Duodenal mucosa (tissue), 2 donors: ENCODE data around the gene RIN3.
"Not testable (repeated sequence)": the region's sequence is repeated elsewhere in the genome, so short reads cannot be mapped to it uniquely, and the experiment has no call there.

Experiments used
- H3K27ac ChIP-seq: one replicate; pipeline ENCODE4 v1.7.0; 2013; ENCODE audit warnings: low read depth, low read length
- H3K27me3 ChIP-seq, 2 donors: one replicate each; pipeline ENCODE4 v1.7.0; 2013; ENCODE audit warnings: low read length in 2 of 2, control low read depth in 1 of 2; ENCODE audit not compliant: insufficient read depth in 2 of 2, control insufficient read depth in 1 of 2
- H3K36me3 ChIP-seq, 2 donors: one replicate each; pipeline ENCODE4 v1.7.0; 2013; ENCODE audit warnings: low read length in 2 of 2, control low read depth in 1 of 2; ENCODE audit not compliant: insufficient read depth in 2 of 2, control insufficient read depth in 1 of 2
- H3K4me1 ChIP-seq, 2 donors: one replicate each; pipeline ENCODE4 v1.7.0; 2013; ENCODE audit warnings: low read length in 2 of 2, control low read depth in 1 of 2; ENCODE audit not compliant: insufficient read depth in 2 of 2, control insufficient read depth in 1 of 2
- H3K4me3 ChIP-seq, 2 donors: one replicate each; pipeline ENCODE4 v1.7.0; 2013; ENCODE audit warnings: low read length in 2 of 2, low read depth in 1 of 2
- H3K9ac ChIP-seq, 2 donors: one replicate each; pipeline ENCODE4 v1.7.0; 2013; ENCODE audit warnings: low read length in 2 of 2, low read depth in 1 of 2
- H3K9me3 ChIP-seq, 2 donors: one replicate each; pipeline ENCODE4 v1.7.0; 2013; ENCODE audit warnings: low read length in 2 of 2, control low read depth in 1 of 2; ENCODE audit not compliant: control insufficient read depth in 1 of 2

RIN3 gene

DNA sequence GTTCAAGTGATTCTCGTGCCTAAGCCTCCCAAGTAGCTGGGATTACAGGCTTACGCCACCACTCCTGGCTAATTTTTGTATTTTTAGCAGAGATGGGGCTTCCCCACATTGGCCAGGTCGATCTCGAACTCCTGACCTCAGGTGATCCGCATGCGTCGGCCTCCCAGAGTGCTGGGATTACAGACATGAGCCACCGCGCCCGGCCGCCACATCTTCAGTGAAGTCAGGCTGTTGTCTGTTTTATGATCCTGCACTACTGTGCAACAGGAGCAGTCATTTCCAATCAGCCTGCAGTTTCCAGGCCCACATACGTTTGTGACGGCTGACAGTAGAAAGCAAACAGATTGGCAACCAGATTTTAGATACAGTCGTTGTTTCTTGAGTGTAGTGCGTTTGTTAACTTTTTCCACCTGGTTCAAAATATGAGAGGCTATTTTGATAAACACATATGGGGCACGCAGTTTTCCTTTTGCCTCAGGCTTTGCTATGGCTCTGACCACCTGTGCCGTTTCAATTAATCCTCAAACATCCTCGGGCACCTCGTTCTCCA lies 160.1 kb downstream of the RIN3 start:
- no peak overlapping the region for H3K4me3 ChIP-seq
- no peak overlapping the region for H3K9ac ChIP-seq
- no peak overlapping the region for H3K27ac ChIP-seq
- peaks cover under 1 to 35% of the 10 kb centered on the region in 2 donors for H3K36me3 ChIP-seq
- H3K4me1 ChIP-seq = peaks cover 0 to 8% of the 10 kb centered on the region in 2 donors
- H3K9me3 ChIP-seq = no peaks in the 10 kb centered on the region
- no peaks in the 10 kb centered on the region for H3K27me3 ChIP-seq

DNA sequence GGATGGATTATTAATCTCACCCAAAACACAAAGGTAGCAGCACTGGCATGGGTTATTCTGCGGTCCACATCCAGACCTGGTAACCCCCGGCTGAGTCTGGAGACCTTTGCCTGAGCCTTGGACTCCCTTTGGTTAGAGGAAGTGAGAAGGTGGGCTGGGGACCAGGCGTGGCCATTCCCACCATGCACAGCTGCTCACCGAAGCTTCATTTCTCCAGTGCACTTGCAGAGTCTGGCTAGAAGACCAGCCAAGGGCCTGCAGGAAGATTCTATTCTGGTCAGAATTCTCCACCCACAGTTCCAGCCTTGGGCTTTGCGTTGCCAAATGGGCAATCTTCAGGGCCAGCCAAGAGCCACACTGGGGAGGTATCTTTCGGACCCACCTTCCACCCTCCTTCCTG lies 161.8 kb downstream of the RIN3 start:
- Histone ChIP-seq H3K9ac (no peak overlapping the region), H3K4me3 (no peak overlapping the region), H3K36me3 (peaks cover 3 to 45% of the 10 kb centered on the region in 2 donors), H3K4me1 (peaks cover 0 to 8% of the 10 kb centered on the region in 2 donors), H3K27ac (no peak overlapping the region), H3K9me3 (no peaks in the 10 kb centered on the region), H3K27me3 (no peaks in the 10 kb centered on the region)

DNA sequence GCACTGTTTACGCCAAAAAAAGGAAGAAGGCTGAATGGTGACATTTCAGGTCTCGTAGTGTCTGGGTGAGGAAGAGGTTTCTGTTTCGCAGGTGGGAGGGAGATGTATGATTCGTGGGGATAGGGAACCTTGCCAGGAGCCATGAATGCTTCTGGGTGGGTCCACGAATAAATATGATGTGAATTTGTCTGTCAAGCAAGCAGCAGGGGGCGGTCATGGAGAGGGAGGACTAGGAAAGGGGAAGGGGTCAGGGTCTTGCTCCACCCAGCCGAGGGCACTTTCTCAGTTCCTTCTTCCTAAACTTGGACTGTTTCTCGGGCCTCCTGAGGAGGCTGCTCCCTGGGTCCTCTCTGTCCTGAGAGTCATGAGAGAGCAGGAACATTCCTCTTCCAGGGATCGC lies 162.4 kb downstream of the RIN3 start:
- Histone ChIP-seq H3K9me3 (no peaks in the 10 kb centered on the region), H3K27ac (no peak overlapping the region), H3K27me3 (no peaks in the 10 kb centered on the region), H3K4me3 (no peak overlapping the region), H3K36me3 (peaks cover 3 to 44% of the 10 kb centered on the region in 2 donors), H3K4me1 (peaks cover 0 to 8% of the 10 kb centered on the region in 2 donors), H3K9ac (no peak overlapping the region)

DNA sequence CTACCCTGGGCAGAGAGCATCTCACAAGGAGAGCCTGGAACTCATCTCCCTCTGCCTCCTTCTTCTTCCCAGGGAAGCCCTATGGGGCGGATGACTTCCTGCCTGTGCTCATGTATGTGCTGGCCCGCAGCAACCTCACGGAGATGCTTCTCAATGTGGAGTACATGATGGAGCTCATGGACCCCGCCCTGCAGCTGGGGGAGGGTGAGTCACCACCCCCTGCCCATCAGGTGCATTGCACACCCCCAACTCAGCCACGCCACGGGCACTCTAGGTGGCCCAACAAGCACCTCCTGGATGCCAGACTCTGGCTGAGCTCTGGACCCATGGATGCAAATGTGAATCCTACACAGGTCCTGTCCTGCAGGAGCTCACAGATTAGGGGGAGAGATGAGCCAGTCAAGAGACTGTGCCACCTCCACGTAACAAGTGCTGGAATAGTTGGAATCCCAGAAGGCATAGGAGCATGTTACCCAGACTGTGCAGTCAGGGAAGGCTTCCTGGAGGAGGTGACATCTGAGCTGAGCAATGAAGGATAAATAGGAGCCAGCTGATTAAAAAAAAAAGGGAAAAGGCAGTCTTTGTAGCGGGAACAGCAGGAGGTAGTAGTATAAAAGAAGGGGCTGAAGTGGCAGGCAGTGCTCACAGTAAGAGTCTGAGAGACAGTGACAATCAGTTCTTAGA lies 163.0 kb downstream of the RIN3 start:
- Histone ChIP-seq H3K27me3 (no peaks in the 10 kb centered on the region), H3K4me3 (no peak overlapping the region), H3K27ac (no peak overlapping the region), H3K9me3 (no peaks in the 10 kb centered on the region), H3K4me1 (peaks cover 3 to 10% of the 10 kb centered on the region in 2 donors), H3K9ac (no peak overlapping the region), H3K36me3 (peaks cover 3 to 44% of the 10 kb centered on the region in 2 donors)

DNA sequence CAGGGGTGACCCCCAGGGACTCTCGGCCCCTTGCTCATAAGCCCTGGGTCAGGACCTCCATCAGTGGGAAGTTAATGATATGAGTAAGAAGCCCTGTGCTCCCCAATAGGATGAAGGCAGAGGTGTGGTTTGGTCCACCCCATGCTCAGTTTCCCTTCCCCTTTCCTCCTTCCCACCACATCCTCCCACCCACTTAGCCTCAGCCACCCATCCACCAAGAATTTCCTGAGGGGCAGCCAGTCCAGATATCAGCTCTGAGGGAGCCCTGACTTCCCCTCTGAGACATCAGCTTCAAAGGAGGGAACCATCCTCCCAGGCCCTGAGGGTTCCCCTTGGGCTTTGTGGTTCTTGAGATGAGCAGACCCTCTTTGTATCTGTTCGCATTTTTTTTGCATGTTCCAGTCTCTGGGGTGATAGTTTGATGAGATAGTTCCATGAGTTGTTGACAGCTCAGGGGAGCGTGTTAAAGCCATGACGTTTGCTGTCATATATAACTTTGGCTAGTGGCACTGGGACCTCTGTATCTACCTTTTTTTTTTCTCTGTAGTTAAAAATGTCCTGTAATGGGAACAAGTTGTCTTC lies 163.6 kb downstream of the RIN3 start:
- Histone ChIP-seq H3K36me3 (peaks cover 3 to 47% of the 10 kb centered on the region in 2 donors), H3K4me1 (peaks cover 3 to 10% of the 10 kb centered on the region in 2 donors), H3K9ac (no peak overlapping the region), H3K4me3 (no peak overlapping the region), H3K27me3 (no peaks in the 10 kb centered on the region), H3K9me3 (no peaks in the 10 kb centered on the region), H3K27ac (no peak overlapping the region)

DNA sequence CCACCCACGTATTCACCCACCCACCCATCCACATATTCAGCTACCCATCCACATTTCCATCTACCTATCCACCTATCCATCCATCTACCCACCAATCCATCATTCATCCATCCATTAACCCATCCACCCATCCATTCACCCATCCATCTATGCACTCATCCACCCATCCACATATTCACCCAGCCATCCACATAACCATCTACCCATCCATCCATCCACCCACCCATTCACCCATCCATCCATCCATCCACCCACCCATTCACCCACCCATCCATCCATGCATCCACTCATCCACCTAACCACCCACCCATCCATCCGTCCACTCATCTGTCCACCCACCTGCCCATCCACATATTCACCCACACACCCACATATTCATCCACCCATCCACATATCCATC lies 164.4 kb downstream of the RIN3 start:
- Histone ChIP-seq H3K27ac (no peak overlapping the region), H3K27me3 (no peaks in the 10 kb centered on the region), H3K9ac (no peak overlapping the region), H3K4me3 (no peak overlapping the region), H3K4me1 (peaks cover 3 to 10% of the 10 kb centered on the region in 2 donors), H3K36me3 (peaks cover 3 to 46% of the 10 kb centered on the region in 2 donors), H3K9me3 (no peaks in the 10 kb centered on the region)

DNA sequence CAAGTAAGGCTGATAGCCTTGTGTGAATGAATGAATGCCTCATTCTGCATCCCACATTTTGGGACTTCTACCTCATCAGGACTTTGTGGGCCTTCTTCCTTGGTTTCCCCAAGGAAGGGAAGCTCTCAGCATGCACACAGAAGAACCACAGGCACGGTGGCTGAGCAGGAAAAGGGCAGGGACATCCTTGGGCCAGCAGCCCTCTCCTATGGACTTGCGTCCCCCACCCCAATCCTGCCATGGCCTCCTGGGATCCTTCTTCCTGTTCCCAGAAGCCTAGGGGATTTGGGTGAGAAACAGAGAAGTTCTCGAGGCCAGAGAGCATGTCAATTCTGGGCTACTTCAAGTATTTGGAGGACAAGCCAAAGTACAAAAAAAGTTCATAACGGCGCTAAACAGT lies 165.2 kb downstream of the RIN3 start:
- no peaks in the 10 kb centered on the region for H3K27me3 ChIP-seq

DNA sequence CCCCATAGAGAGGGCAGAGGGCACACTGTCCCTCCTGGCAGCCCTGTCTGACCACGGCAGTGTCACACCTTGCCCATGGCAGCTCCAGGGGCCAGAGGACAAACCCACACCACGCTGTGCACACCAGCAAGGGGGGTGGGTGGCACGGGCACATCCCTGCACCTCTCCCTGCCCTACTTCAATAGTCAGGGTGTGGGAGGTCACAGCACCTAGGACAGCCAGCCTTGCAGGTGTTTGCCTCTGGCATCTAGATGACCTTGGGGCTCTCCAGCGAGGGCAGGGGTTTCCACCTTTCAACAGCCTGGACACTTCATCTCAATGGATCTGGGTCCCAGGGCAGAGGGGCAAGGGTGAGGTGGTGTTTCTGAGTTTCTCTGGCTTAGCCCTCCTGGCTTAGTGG lies 165.7 kb downstream of the RIN3 start:
- H3K36me3 ChIP-seq = peaks cover 3 to 42% of the 10 kb centered on the region in 2 donors
- no peaks in the 10 kb centered on the region for H3K27me3 ChIP-seq
- no peak overlapping the region for H3K4me3 ChIP-seq
- H3K9ac ChIP-seq = no peak overlapping the region
- no peak overlapping the region for H3K27ac ChIP-seq
- H3K9me3 ChIP-seq = no peaks in the 10 kb centered on the region
- H3K4me1 ChIP-seq = peaks cover 3 to 10% of the 10 kb centered on the region in 2 donors

More for the DNA sequence above, 165.2 kb downstream of the RIN3 start:
- H3K27ac ChIP-seq = no peak overlapping the region
- peaks cover 3 to 46% of the 10 kb centered on the region in 2 donors for H3K36me3 ChIP-seq
- no peak overlapping the region for H3K9ac ChIP-seq
- no peak overlapping the region for H3K4me3 ChIP-seq
- peaks cover 3 to 10% of the 10 kb centered on the region in 2 donors for H3K4me1 ChIP-seq
- no peaks in the 10 kb centered on the region for H3K9me3 ChIP-seq

DNA sequence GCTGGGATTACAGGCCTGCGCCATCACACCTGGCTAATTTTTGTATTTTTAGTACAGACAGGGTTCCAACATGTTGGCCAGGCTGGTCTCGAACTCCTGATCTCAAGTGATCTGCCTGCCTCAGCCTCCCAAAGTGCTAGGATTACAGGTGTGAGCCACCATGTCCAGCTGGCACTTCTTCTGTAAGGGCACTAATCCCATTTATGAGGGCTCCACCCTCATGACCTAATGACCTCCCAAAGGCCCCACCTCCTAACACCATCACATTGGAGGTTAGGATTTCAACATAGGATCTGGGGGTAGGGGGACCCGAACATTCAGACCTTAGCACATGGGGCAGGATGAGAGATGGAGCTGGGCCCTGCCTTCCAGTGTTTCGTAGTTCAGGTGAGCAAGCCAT lies 166.7 kb downstream of the RIN3 start:
- H3K27ac ChIP-seq, H3K4me3 ChIP-seq, H3K9me3 ChIP-seq, H3K27me3 ChIP-seq, H3K9ac ChIP-seq: not testable (repeated sequence)
- peaks cover 3 to 48% of the 10 kb centered on the region in 2 donors for H3K36me3 ChIP-seq
- peaks cover 3 to 10% of the 10 kb centered on the region in 2 donors for H3K4me1 ChIP-seq

DNA sequence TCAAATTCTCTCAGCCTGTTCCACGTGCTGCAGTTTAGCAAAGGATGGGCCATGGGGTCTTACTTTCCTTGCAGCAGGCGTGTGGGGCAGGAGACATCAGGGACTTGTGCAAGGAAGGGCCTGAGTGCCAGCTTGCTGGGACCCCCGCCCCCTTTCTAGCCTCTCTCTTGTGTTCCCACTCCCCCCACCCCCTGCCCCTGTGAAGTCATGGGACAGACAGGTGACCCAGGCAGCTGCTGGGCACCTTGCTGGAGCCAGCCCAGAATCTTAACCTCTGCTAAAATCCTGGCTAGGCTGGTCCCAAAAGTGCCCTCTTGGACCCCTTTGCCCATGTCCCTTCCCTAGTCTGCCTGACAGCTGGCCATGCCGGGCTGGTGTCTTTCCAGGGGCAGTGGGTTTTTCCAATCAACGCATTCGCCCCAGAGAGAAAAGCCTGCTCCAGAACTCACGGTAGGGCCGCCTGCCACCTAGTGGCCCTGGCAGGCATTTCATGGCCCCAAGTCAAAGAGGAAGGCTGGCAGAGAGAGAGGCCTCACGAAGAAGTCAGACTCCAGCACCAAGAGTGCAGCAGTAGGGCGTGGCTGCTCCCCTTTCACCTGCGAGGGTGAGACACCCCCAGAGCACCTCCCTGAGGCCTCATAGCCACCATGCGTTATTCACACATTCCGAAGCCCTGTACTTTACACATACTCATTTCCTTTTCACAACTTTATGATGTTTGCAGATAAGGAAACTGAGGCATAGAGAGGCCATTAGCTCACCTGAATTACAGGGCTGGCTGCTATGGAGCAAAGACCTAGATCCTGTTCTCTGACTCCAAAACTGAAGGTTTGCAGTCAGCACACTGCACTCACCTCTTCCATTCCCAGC lies 167.4 kb downstream of the RIN3 start:
- Histone ChIP-seq H3K27ac (no peak overlapping the region), H3K36me3 (peaks cover 3 to 53% of the 10 kb centered on the region in 2 donors), H3K27me3 (no peaks in the 10 kb centered on the region), H3K4me3 (no peak overlapping the region), H3K4me1 (peaks cover 3 to 10% of the 10 kb centered on the region in 2 donors), H3K9ac (peak overlapping the region; percentile 28 to 44), H3K9me3 (no peaks in the 10 kb centered on the region)
